ENCODE measurements around the gene SETX.
A peak's percentile ranks its signal among the peaks of the same experiment; 100 is the strongest.

Gene SETX

GRCh38 chr9:132240841-132241482, 113.8 kb downstream of the SETX start (continued):
- TF ChIP-seq ZXDB (tag by site-specific recombination; IDR thresholded peaks at IDR 0.05) (peak; percentile 62), ZNF560 (tag by site-specific recombination; IDR thresholded peaks at IDR 0.05; ENCODE audit: borderline replicate concordance) (no peak), GLI2 (tag by site-specific recombination; IDR thresholded peaks at IDR 0.05; ENCODE audit: borderline replicate concordance, low read depth) (no peak), ZNF335 (tag by site-specific recombination; conservative IDR thresholded peaks at IDR 0.05) (no peak), ZNF501 (tag by site-specific recombination; IDR thresholded peaks at IDR 0.05) (no peak), ZNF48 (tag by site-specific recombination; IDR thresholded peaks at IDR 0.05) (no peak), ZNF777 (tag by site-specific recombination; IDR thresholded peaks at IDR 0.05; ENCODE audit: borderline replicate concordance) (no peak; the same call in 1 of the 2 replicates), ZNF596 (tag by site-specific recombination; IDR thresholded peaks at IDR 0.05) (no peak), ZNF510 (tag by site-specific recombination; IDR thresholded peaks at IDR 0.05; ENCODE audit: insufficient replicate concordance) (no peak), ZNF747 (tag by site-specific recombination; IDR thresholded peaks at IDR 0.05) (no peak), ZFP69B (tag by site-specific recombination; IDR thresholded peaks at IDR 0.05) (no peak), PRDM2 (tag by site-specific recombination; IDR thresholded peaks at IDR 0.05; ENCODE audit: borderline replicate concordance) (no peak), ZNF837 (tag by site-specific recombination; IDR thresholded peaks at IDR 0.05) (no peak), OSR2 (tag by site-specific recombination; IDR thresholded peaks at IDR 0.05) (peak; percentile 90), HIC1 (tag by site-specific recombination; IDR thresholded peaks at IDR 0.05) (peak; percentile 83; the same call in 1 of the 2 replicates), ZNF132 (tag by site-specific recombination; IDR thresholded peaks at IDR 0.05; ENCODE audit: borderline replicate concordance) (no peak), PBX3 (CRISPR knock-in tag; IDR thresholded peaks at IDR 0.05) (peak; percentile 71; the same call in 1 of the 2 replicates), ZNF221 (tag by site-specific recombination; IDR thresholded peaks at IDR 0.05; ENCODE audit: borderline replicate concordance) (no peak), ATF2 (tag by site-specific recombination; IDR thresholded peaks at IDR 0.05; ENCODE audit: low read depth) (no peak), PRDM4 (tag by site-specific recombination; IDR thresholded peaks at IDR 0.05) (peak; percentile 24; the same call in 1 of the 2 replicates), GFI1B (tag by site-specific recombination; IDR thresholded peaks at IDR 0.05) (no peak), ZNF366 (tag by site-specific recombination; conservative IDR thresholded peaks at IDR 0.05) (no peak), ZNF202 (tag by site-specific recombination; IDR thresholded peaks at IDR 0.05; ENCODE audit: borderline replicate concordance) (no peak), KLF1 (tag by site-specific recombination; IDR thresholded peaks at IDR 0.05) (peak; percentile 40; the same call in 1 of the 2 replicates), BCL11B (tag by site-specific recombination; IDR thresholded peaks at IDR 0.05; ENCODE audit: low read depth) (no peak), ZSCAN23 (tag by site-specific recombination; IDR thresholded peaks at IDR 0.05) (no peak), ZBTB1 (tag by site-specific recombination; IDR thresholded peaks at IDR 0.05) (no peak)

Measured in HEK293 (cell line).